AG04450 (cell line): Measurements from ENCODE around the gene AZI2. TPM values are rescaled to one million over a fixed set of nuclear protein-coding genes. Genes with fewer than 3 reads are reported as not detected.
A peak's percentile ranks its signal among the peaks of the same experiment; 100 is the strongest.

ENCODE experiments used
- CTCF ChIA-PET: fragments of 300-600, 350-600 bp; formaldehyde crosslinking; extraction: SDS; loops from one replicate; lab custom pipeline; 2022; ENCODE audit warnings: antibody characterized with exemption, inconsistent platforms; lab: Charles Lee
- POLR2A ChIA-PET: fragments of 350-600 bp; formaldehyde crosslinking; extraction: SDS; loops from one replicate; lab custom pipeline; 2021; ENCODE audit warnings: antibody characterized with exemption, inconsistent platforms; lab: Yijun Ruan, JAX
- DNase-seq: peaks from one replicate; pipeline ENCODE4 v3.0.0-alpha.2; 2011; ENCODE audit warnings: low read depth, low spot score
- H3K27ac ChIP-seq: one replicate; pipeline ENCODE4 v1.5.1; 2012; ENCODE audit warnings: low read depth, low read length, control low read depth
- H3K27me3 ChIP-seq: one replicate; pipeline ENCODE4 v1.6.0; 2012; ENCODE audit warnings: low read length; ENCODE audit not compliant: control insufficient read depth, insufficient read depth
- H3K4me3 ChIP-seq: 2 replicates; pipeline ENCODE4 v1.5.1; 2011; ENCODE audit warnings: mild to moderate bottlenecking, low read depth, low read length, control low read depth
- H3K9me3 ChIP-seq: 2 replicates; pipeline ENCODE4 v1.5.1; 2012; ENCODE audit warnings: low read length; ENCODE audit not compliant: control insufficient read depth, insufficient read depth
- polyA plus RNA-seq: library from polyadenylated mRNA; depleted of rRNA; stranded (reverse); fragments of >200 nt; gene quantifications from 2 replicates; pipeline ENCODE4 v1.2.3, GENCODE V29; 2011
- TF ChIP-seq, protein P1 (sequence below): IDR thresholded peaks from 2 replicates; pipeline ENCODE4 v1.5.1; 2011; ENCODE audit warnings: low read depth, low read length, control low read depth, inconsistent platforms

AZI2 gene
- polyA plus RNA-seq, 1 experiment, result 164 TPM

DNA sequence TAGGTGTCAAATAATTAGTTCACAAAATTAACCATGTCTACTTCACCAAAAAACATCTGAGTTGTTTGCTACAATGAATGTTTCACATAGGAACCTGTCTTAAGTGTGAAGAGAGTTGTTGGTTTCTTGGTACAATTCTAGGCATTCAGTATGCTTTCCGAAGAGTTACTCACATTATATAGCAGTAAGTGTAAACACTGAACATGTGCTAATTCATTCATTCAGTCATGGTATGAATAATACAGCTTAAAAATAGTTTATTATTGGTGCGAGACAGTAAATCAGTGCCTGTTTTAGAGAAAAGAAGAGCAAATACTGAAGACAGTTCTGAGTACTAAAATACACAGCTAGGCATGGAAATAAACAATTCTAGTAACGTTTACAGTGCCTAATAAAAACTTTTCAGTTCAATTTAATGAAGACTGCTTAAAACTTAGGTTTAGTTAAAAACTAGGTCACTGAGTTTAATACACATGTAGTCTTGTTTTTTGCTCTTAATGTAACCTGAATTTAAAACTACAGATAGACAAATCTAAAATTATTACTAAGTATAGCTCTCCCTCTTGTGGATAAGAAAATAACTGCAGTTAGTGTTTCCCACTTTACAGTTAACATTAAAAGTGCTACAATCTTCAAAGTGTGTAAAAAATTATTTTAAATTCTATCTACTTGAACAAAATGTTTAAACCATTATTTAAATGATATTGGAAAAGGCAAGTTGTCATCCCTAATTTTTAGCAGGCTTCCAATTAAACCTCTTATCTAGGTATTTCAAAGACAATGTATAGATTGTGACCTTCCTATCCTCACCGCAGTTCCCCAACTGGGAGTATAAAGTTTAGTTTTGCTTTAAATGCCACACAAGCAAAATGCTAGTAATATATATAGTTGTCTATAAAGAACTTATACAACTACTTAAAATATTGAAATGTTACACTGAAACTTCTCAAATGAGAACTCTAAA lies 20.2 kb downstream of the AZI2 start:
- POLR2A ChIA-PET, result interaction anchor here (1.1 kb wide), 1 partner anchor 21 kb away, joined by 3 read pairs; no protein-coding TSS in a partner anchor
- CTCF ChIA-PET, result interaction anchor here (0.7 to 6.2 kb wide), 20 partner anchors 10 to 1194 kb away, joined by 3 to 113 read pairs (median 6); partner anchors contain the start of genes AZI2 and ZCWPW2
- H3K4me3 ChIP-seq, result no peak overlapping the region
- no peaks in the 10 kb centered on the region for H3K27me3 ChIP-seq
- no peak overlapping the region for H3K27ac ChIP-seq
- TF ChIP-seq, protein P1, sequence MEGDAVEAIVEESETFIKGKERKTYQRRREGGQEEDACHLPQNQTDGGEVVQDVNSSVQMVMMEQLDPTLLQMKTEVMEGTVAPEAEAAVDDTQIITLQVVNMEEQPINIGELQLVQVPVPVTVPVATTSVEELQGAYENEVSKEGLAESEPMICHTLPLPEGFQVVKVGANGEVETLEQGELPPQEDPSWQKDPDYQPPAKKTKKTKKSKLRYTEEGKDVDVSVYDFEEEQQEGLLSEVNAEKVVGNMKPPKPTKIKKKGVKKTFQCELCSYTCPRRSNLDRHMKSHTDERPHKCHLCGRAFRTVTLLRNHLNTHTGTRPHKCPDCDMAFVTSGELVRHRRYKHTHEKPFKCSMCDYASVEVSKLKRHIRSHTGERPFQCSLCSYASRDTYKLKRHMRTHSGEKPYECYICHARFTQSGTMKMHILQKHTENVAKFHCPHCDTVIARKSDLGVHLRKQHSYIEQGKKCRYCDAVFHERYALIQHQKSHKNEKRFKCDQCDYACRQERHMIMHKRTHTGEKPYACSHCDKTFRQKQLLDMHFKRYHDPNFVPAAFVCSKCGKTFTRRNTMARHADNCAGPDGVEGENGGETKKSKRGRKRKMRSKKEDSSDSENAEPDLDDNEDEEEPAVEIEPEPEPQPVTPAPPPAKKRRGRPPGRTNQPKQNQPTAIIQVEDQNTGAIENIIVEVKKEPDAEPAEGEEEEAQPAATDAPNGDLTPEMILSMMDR, result peak; percentile 57
- DNase-seq, result no peak
- no peaks in the 10 kb centered on the region for H3K9me3 ChIP-seq

DNA sequence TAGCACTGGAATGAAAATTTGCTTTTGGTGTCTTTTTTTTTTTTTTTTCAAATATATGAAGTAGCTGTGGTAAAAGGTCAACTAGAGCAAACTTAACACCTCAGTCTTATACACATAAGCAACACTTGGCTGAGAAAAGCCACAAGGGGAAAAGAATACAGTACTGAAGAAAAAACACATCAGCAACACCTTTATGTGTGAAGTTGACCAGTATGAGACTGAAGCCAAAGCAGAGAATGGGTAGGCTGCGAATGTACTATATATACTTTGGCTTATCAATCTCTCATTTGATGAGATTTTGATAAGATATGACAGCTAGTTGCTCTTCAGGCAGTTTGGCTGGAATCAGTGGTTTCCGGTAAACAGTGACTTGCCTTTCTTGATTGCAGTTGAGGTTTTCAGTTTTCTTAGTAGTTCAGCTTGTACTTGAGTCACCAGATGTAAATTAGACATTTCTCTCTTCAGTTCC lies 22.1 kb downstream of the AZI2 start:
- TF ChIP-seq, protein P1, result no peak
- Histone ChIP-seq H3K9me3 (no peaks in the 10 kb centered on the region), H3K4me3 (no peak overlapping the region), H3K27ac (no peak overlapping the region), H3K27me3 (no peaks in the 10 kb centered on the region)
- ChIA-PET CTCF (interaction anchor here (1.4 to 6.2 kb wide), 4 partner anchors 8 to 614 kb away, joined by 4 to 113 read pairs (median 32); no protein-coding TSS in a partner anchor), POLR2A (no interaction called here)
- no peak for DNase-seq

DNA sequence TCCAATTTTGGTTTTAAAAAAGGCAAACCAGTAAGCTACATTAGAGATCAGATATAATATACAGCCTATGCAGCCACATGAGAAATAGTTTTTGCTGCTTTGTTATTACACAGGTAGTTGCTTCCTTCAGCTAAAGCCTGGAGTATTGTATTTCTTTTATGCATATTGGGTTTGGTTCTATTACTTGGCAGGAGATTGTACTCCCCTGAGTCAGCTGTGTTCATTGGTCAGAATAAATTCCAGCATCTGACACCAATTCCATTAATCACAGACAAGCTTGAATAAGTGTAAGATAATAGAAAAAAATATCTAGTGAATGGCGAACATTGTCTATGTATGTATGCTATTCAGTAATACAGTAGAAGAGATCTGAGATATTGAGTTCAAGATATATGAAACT lies 26.2 kb downstream of the AZI2 start:
- POLR2A ChIA-PET, result no interaction called here
- H3K27me3 ChIP-seq, result no peaks in the 10 kb centered on the region
- no peak for DNase-seq
- H3K4me3 ChIP-seq, result no peak overlapping the region
- CTCF ChIA-PET, result interaction anchor here (0.8 to 4.8 kb wide), 6 partner anchors 9 to 641 kb away, joined by 4 to 45 read pairs (median 5); no protein-coding TSS in a partner anchor
- H3K9me3 ChIP-seq, result no peaks in the 10 kb centered on the region
- no peak overlapping the region for H3K27ac ChIP-seq
- TF ChIP-seq, protein P1, result no peak

DNA sequence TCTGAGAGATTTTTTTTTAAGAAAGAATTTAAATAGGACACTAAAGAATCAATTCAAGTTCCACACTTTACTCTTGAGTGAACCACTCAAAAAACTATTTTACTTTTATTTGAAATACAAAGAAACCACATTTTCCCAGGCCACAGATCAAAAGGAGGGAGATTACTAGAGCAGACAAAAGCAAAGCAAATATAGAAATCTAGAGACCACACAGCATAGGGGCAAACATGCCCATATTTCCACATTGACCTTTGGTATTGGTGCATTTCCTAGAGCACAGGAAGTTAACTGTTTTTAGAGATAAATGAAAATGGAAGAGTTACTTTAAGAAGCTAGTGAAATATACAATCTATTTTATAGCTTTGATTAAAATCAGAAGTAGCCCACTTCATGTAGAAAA lies 27.6 kb downstream of the AZI2 start:
- POLR2A ChIA-PET, result interaction anchor here (1.1 kb wide), 1 partner anchor 28 kb away, joined by 3 read pairs; the partner anchor contains the start of genes AZI2 and ZCWPW2

More for the DNA sequence above, 27.6 kb downstream of the AZI2 start:
- TF ChIP-seq, protein P1, result no peak
- no peak for DNase-seq
- no peaks in the 10 kb centered on the region for H3K9me3 ChIP-seq
- no peak overlapping the region for H3K27ac ChIP-seq
- no peak overlapping the region for H3K4me3 ChIP-seq
- H3K27me3 ChIP-seq, result no peaks in the 10 kb centered on the region
- CTCF ChIA-PET, result interaction anchor here (1.1 to 4.8 kb wide), 5 partner anchors 13 to 640 kb away, joined by 4 to 45 read pairs (median 6); no protein-coding TSS in a partner anchor
